ENCODE measurements around the gene APOO.
"Not testable (repeated sequence)": the region's sequence is repeated elsewhere in the genome, so short reads cannot be mapped to it uniquely, and the experiment has no call there.

Gene APOO

GRCh38 chrX:23902419-23902818 is 5.3 kb downstream of the APOO start:
- DNase-seq, result peak; percentile 68

GRCh38 chrX:23901805-23902204 is 5.9 kb downstream of the APOO start:
- DNase-seq, result peak; percentile 86

GRCh38 chrX:23901060-23901459 is 6.7 kb downstream of the APOO start:
- no peak for DNase-seq

- DNase-seq, result peak; percentile 58
These were observed 7.4 kb downstream of the APOO start for GRCh38 chrX:23900220-23900797.

- peak; percentile 19 for DNase-seq
These were observed 9.3 kb downstream of the APOO start for GRCh38 chrX:23898412-23898959.

GRCh38 chrX:23896981-23897380 is 10.8 kb downstream of the APOO start:
- DNase-seq, result peak; percentile 78

GRCh38 chrX:23896539-23896938 is 11.2 kb downstream of the APOO start:
- peak; percentile 35 for DNase-seq

- DNase-seq, result not testable (repeated sequence)
These were observed 12.7 kb downstream of the APOO start for GRCh38 chrX:23894993-23895392.

GRCh38 chrX:23890933-23891332 is 16.8 kb downstream of the APOO start:
- DNase-seq, result no peak

GRCh38 chrX:23888887-23889501 is 18.7 kb downstream of the APOO start:
- no peak for DNase-seq

GRCh38 chrX:23887918-23888317 is 19.8 kb downstream of the APOO start:
- DNase-seq, result no peak

- DNase-seq, result no peak
These were observed 20.3 kb downstream of the APOO start for GRCh38 chrX:23887451-23887850.

- no peak for DNase-seq
These were observed 21.9 kb downstream of the APOO start for GRCh38 chrX:23885803-23886202.

- DNase-seq, result peak; percentile 83
These were observed 23.2 kb downstream of the APOO start for GRCh38 chrX:23884427-23885024.

GRCh38 chrX:23883737-23884354 is 23.9 kb downstream of the APOO start:
- peak; percentile 42 for DNase-seq

- DNase-seq, result no peak
These were observed 28.2 kb downstream of the APOO start for GRCh38 chrX:23879380-23880090.

- peak; percentile 79 for DNase-seq
These were observed 35.7 kb downstream of the APOO start for GRCh38 chrX:23871905-23872546.

- DNase-seq, result no peak
These were observed 37.7 kb downstream of the APOO start for GRCh38 chrX:23870041-23870440.

- DNase-seq, result no peak
These were observed 42.9 kb downstream of the APOO start for GRCh38 chrX:23864742-23865326.

GRCh38 chrX:23861952-23862351 is 45.8 kb downstream of the APOO start:
- not testable (repeated sequence) for DNase-seq

- DNase-seq, result no peak
These were observed 46.4 kb downstream of the APOO start for GRCh38 chrX:23861215-23861896.

GRCh38 chrX:23859238-23859637 is 48.5 kb downstream of the APOO start:
- not testable (repeated sequence) for DNase-seq

All from OCI-M1 (cell line).